Measurements from ENCODE around the gene PDZD7. TPM values are rescaled to one million over a fixed set of nuclear protein-coding genes. Genes with fewer than 3 reads are reported as not detected.

Gene PDZD7
- total RNA-seq, 1 donor from 2014 or later: 1.5 TPM

- no peak overlapping the region for H3K27ac Mint-ChIP-seq (ENCODE audit: unreplicated experiment)
- peaks cover 13% of the 10 kb centered on the region for H3K4me1 Mint-ChIP-seq (ENCODE audit: low read depth, unreplicated experiment)
- H3K27me3 Mint-ChIP-seq (ENCODE audit: unreplicated experiment): peaks cover 9% of the 10 kb centered on the region
- H3K36me3 Mint-ChIP-seq (ENCODE audit: unreplicated experiment): peaks cover 7% of the 10 kb centered on the region
- no peak overlapping the region for H3K4me3 Mint-ChIP-seq (ENCODE audit: unreplicated experiment)
- TF ChIP-seq CTCF (IDR thresholded peaks at IDR 0.05; ENCODE audit: partially characterized antibody, unreplicated experiment): no peak
- peaks cover 6% of the 10 kb centered on the region for H3K9me3 Mint-ChIP-seq (ENCODE audit: unreplicated experiment)
- DNase-seq: no peak
Measured at GRCh38 chr10:101040851-101041250, 9.9 kb upstream of the PDZD7 start.

- H3K27me3 Mint-ChIP-seq (ENCODE audit: unreplicated experiment): peaks cover 4% of the 10 kb centered on the region
- peaks cover 6% of the 10 kb centered on the region for H3K9me3 Mint-ChIP-seq (ENCODE audit: unreplicated experiment)
- H3K27ac Mint-ChIP-seq (ENCODE audit: unreplicated experiment): no peak overlapping the region
- no peak overlapping the region for H3K4me3 Mint-ChIP-seq (ENCODE audit: unreplicated experiment)
- no peak for DNase-seq
- H3K4me1 Mint-ChIP-seq (ENCODE audit: low read depth, unreplicated experiment): peaks cover 13% of the 10 kb centered on the region
- peaks cover 7% of the 10 kb centered on the region for H3K36me3 Mint-ChIP-seq (ENCODE audit: unreplicated experiment)
- TF ChIP-seq CTCF (IDR thresholded peaks at IDR 0.05; ENCODE audit: partially characterized antibody, unreplicated experiment): no peak
Measured at GRCh38 chr10:101040061-101040460, 9.1 kb upstream of the PDZD7 start.

GRCh38 chr10:101038484-101038883 is 7.6 kb upstream of the PDZD7 start:
- Mint-ChIP-seq H3K9me3 (ENCODE audit: unreplicated experiment) (peaks cover 6% of the 10 kb centered on the region), H3K4me3 (ENCODE audit: unreplicated experiment) (no peak overlapping the region), H3K27ac (ENCODE audit: unreplicated experiment) (no peak overlapping the region), H3K27me3 (ENCODE audit: unreplicated experiment) (peaks cover 4% of the 10 kb centered on the region), H3K36me3 (ENCODE audit: unreplicated experiment) (peaks cover 7% of the 10 kb centered on the region), H3K4me1 (ENCODE audit: low read depth, unreplicated experiment) (peaks cover 12% of the 10 kb centered on the region)
- no peak for DNase-seq
- TF ChIP-seq CTCF (IDR thresholded peaks at IDR 0.05; ENCODE audit: partially characterized antibody, unreplicated experiment): no peak

GRCh38 chr10:101036726-101037125 is 5.8 kb upstream of the PDZD7 start:
- Mint-ChIP-seq H3K4me1 (ENCODE audit: low read depth, unreplicated experiment) (peaks cover 16% of the 10 kb centered on the region), H3K36me3 (ENCODE audit: unreplicated experiment) (peaks cover 7% of the 10 kb centered on the region), H3K4me3 (ENCODE audit: unreplicated experiment) (no peak overlapping the region), H3K27ac (ENCODE audit: unreplicated experiment) (no peak overlapping the region), H3K9me3 (ENCODE audit: unreplicated experiment) (peaks cover 7% of the 10 kb centered on the region), H3K27me3 (ENCODE audit: unreplicated experiment) (peaks cover 11% of the 10 kb centered on the region)
- no peak for DNase-seq
- no peak for TF ChIP-seq CTCF (IDR thresholded peaks at IDR 0.05; ENCODE audit: partially characterized antibody, unreplicated experiment)

- H3K27me3 Mint-ChIP-seq (ENCODE audit: unreplicated experiment): peaks cover 13% of the 10 kb centered on the region
- no peak for TF ChIP-seq CTCF (IDR thresholded peaks at IDR 0.05; ENCODE audit: partially characterized antibody, unreplicated experiment)
- peaks cover 7% of the 10 kb centered on the region for H3K36me3 Mint-ChIP-seq (ENCODE audit: unreplicated experiment)
- no peak overlapping the region for H3K4me3 Mint-ChIP-seq (ENCODE audit: unreplicated experiment)
- peaks cover 7% of the 10 kb centered on the region for H3K9me3 Mint-ChIP-seq (ENCODE audit: unreplicated experiment)
- H3K27ac Mint-ChIP-seq (ENCODE audit: unreplicated experiment): no peak overlapping the region
- DNase-seq: no peak
- H3K4me1 Mint-ChIP-seq (ENCODE audit: low read depth, unreplicated experiment): peaks cover 20% of the 10 kb centered on the region
Measured at GRCh38 chr10:101035916-101036702, 5.2 kb upstream of the PDZD7 start.
